Stimulated activated memory B cell treated with anti-CD40 and anti-IgM and Interleukin-4, amounts not matched to agents 10 μg/mL and 1 μg/mL and 100 μg/mL, for 72 hours (primary cell): ENCODE measurements around the gene ALDH7A1.

Source experiments
- ATAC-seq: fragments of 150-1000 bp; cut with Tn5 transposase; 2 replicates; pipeline ENCODE4 v1.10.0; 2021
- H3K27ac Mint-ChIP-seq: one replicate; pipeline ENCODE4 v1.8.0; 2022; ENCODE audit warnings: mild to moderate bottlenecking, mixed read lengths
- H3K27me3 Mint-ChIP-seq: one replicate; pipeline ENCODE4 v1.8.0; 2022; ENCODE audit warnings: mixed read lengths
- H3K36me3 Mint-ChIP-seq: one replicate; pipeline ENCODE4 v1.8.0; 2022; ENCODE audit warnings: mixed read lengths
- H3K4me1 Mint-ChIP-seq: one replicate; pipeline ENCODE4 v1.8.0; 2022; ENCODE audit warnings: mixed read lengths
- H3K4me3 Mint-ChIP-seq: one replicate; pipeline ENCODE4 v1.8.0; 2022; ENCODE audit warnings: mild to moderate bottlenecking, moderate library complexity, mixed read lengths
- H3K9me3 Mint-ChIP-seq: one replicate; pipeline ENCODE4 v1.8.0; 2022; ENCODE audit warnings: mixed read lengths

Gene ALDH7A1

GRCh38 chr5:126487596-126487995, 107.4 kb downstream of the ALDH7A1 start:
- Mint-ChIP-seq H3K36me3 (peaks cover 40% of the 10 kb centered on the region), H3K9me3 (no peaks in the 10 kb centered on the region), H3K27me3 (no peaks in the 10 kb centered on the region), H3K4me1 (no peaks in the 10 kb centered on the region), H3K27ac (no peak overlapping the region), H3K4me3 (no peak overlapping the region)
- ATAC-seq, result no peak

- Mint-ChIP-seq H3K36me3 (peaks cover 40% of the 10 kb centered on the region), H3K4me1 (no peaks in the 10 kb centered on the region), H3K27me3 (no peaks in the 10 kb centered on the region), H3K27ac (no peak overlapping the region), H3K9me3 (no peaks in the 10 kb centered on the region), H3K4me3 (no peak overlapping the region)
- ATAC-seq, result no peak
Measured at GRCh38 chr5:126486332-126486731, 108.7 kb downstream of the ALDH7A1 start.

- no peaks in the 10 kb centered on the region for H3K27me3 Mint-ChIP-seq
- H3K9me3 Mint-ChIP-seq, result no peaks in the 10 kb centered on the region
- no peaks in the 10 kb centered on the region for H3K4me1 Mint-ChIP-seq
- no peak overlapping the region for H3K4me3 Mint-ChIP-seq
- ATAC-seq, result no peak
- H3K27ac Mint-ChIP-seq, result no peak overlapping the region
- H3K36me3 Mint-ChIP-seq, result peaks cover 47% of the 10 kb centered on the region
Measured at GRCh38 chr5:126484253-126484652, 110.8 kb downstream of the ALDH7A1 start.

GRCh38 chr5:126483156-126483555, 111.9 kb downstream of the ALDH7A1 start:
- Mint-ChIP-seq H3K27me3 (no peaks in the 10 kb centered on the region), H3K4me3 (no peak overlapping the region), H3K4me1 (no peaks in the 10 kb centered on the region), H3K9me3 (no peaks in the 10 kb centered on the region), H3K27ac (no peak overlapping the region), H3K36me3 (peaks cover 47% of the 10 kb centered on the region)
- no peak for ATAC-seq

- H3K27me3 Mint-ChIP-seq, result no peaks in the 10 kb centered on the region
- H3K4me1 Mint-ChIP-seq, result no peaks in the 10 kb centered on the region
- no peaks in the 10 kb centered on the region for H3K9me3 Mint-ChIP-seq
- ATAC-seq, result no peak
- no peak overlapping the region for H3K4me3 Mint-ChIP-seq
- H3K27ac Mint-ChIP-seq, result no peak overlapping the region
- peaks cover 43% of the 10 kb centered on the region for H3K36me3 Mint-ChIP-seq
Measured at GRCh38 chr5:126482591-126482990, 112.4 kb downstream of the ALDH7A1 start.

GRCh38 chr5:126481243-126481642, 113.8 kb downstream of the ALDH7A1 start:
- no peaks in the 10 kb centered on the region for H3K4me1 Mint-ChIP-seq
- no peak overlapping the region for H3K27ac Mint-ChIP-seq
- H3K4me3 Mint-ChIP-seq, result no peak overlapping the region
- H3K27me3 Mint-ChIP-seq, result no peaks in the 10 kb centered on the region
- H3K9me3 Mint-ChIP-seq, result no peaks in the 10 kb centered on the region
- ATAC-seq, result no peak
- peaks cover 32% of the 10 kb centered on the region for H3K36me3 Mint-ChIP-seq
